Pancreas (tissue), 10 donors: ENCODE data around the gene SPATA16. TPM values are rescaled to one million over a fixed set of nuclear protein-coding genes. Genes with fewer than 3 reads are reported as not detected.

Experiments used
- ATAC-seq, 4 donors: fragments of 200-7000 bp; cut with Tn5 transposase; one replicate each; pipeline versions ENCODE4 v1.8.0 to v1.9.1; 2020; ENCODE audit warnings: mild to moderate bottlenecking in 4 of 4, moderate library complexity in 4 of 4
- DNase-seq, 6 donors: peaks; one replicate each; pipeline ENCODE4 v3.0.0-alpha.2; 2020
- FAIRE-seq: peaks from 2 replicates; lab custom pipeline; 2012; peaks lifted over from hg19 to GRCh38; lab: Jason Lieb, UNC
- H3K27ac ChIP-seq, 4 donors: fragments of 200-600 bp; sonication (generic); 1 replicate in 3 of 4; 2 replicates in 1 of 4; pipeline versions ENCODE4 v1.5.0 to v1.8.0; 2020
- H3K27me3 ChIP-seq, 4 donors: fragments of 200-600 bp; one replicate each; pipeline ENCODE4 v1.8.0; 2021
- H3K36me3 ChIP-seq, 3 donors: fragments of 200-600 bp; sonication (generic) in 1 of 3; one replicate each; pipeline versions ENCODE4 v1.5.0 to v1.8.0; 2020 to 2021
- H3K4me1 ChIP-seq, 3 donors: fragments of 200-600 bp; one replicate each; pipeline ENCODE4 v1.8.0; 2021
- H3K4me3 ChIP-seq, 4 donors: fragments of 200-600 bp; sonication (generic) in 2 of 4; one replicate each; pipeline versions ENCODE4 v1.5.0 to v1.8.0; 2020 to 2021
- H3K9me3 ChIP-seq, 4 donors: fragments of 200-600 bp; one replicate each; pipeline ENCODE4 v1.8.0; 2021
- WGBS, 2 donors: extraction: QIAGEN DNeasy Blood & Tissue Kit; methylation state at CpG; one replicate each; pipeline ENCODE4 v1.1.7; 2013; 5-methylcytosine and 5-hydroxymethylcytosine counted together
- intact Hi-C, 3 donors: fragments of 100-400 bp; cut with DNase I; formaldehyde crosslinking; loops; one replicate each; pipeline versions ENCODE4 v1.11.1 to v1.14.2; 2022
- polyA plus RNA-seq, 2 donors: library from polyadenylated mRNA; stranded (reverse); fragments of 200-250 nt; gene quantifications; one replicate each; pipeline ENCODE4 v1.2.3, GENCODE V29; 2013
- total RNA-seq, 6 donors: library from RNA; stranded (reverse); fragmentation: NEBNext Ultra II Directional in 4 of 6; extraction: Animal tissue kit (Norgen Biotek cat#: 25700) in 4 of 6; gene quantifications; one replicate each; pipeline versions ENCODE4 v1.2.1 to v1.2.4, GENCODE V29; 2021 to 2023
- TF ChIP-seq, protein P1 (sequence below), 4 donors: fragments of 200-600 bp; sonication (generic) in 3 of 4; IDR thresholded peaks; one replicate each; pipeline versions ENCODE4 v1.5.0 to v1.8.0; 2021; ENCODE audit warnings: antibody characterized with exemption in 4 of 4
- donor health status: healthy with polysubstance abuse.
- donor health status: DM: no; HTN: no; CAD: no; lungs with moderate emphysema.
- donor health status: DM: no; HTN: no; CAD: no.
- donor health status: control.
- donor health status: control.
- donor health status: Bipolar disorder and iron deficiency.
- donor health status: DM: yes; HTN: yes; CAD: no.
- donor health status: DM: no; HTN: no; CAD: no.
- donor health status: DM: no; HTN: no; CAD: no.
- donor health status: DM: yes; HTN: yes; CAD: no.

Gene SPATA16
- total and polyA plus RNA-seq, 8 donors, result not detected

DNA sequence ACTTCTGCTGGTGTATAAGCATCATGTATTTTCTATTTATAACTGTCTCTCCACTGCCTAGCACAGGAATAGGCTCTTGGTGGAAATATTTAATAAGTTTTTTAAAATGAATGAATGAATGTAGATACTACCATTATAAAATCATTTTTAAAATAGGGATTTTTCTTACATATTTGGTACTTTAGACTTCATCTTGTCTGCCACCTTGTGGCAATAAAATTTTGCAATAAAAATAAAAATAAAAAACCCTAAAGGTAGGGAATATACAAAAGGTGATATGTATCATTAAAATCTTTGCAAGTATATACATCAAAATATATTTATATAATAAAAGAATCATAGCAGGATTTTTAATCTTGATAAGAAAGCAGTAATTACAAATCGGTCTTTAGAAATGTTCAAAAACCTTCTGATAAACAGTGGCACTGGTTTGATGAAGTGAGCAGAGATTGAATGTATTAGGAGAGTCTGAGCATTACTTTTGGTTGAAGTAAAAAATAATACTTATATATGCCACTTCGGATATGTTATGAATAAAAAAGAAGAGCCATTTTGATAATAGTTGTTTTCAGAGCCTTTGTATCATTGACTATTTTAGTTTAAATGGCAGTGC is 95.2 kb downstream of the SPATA16 start:
- H3K4me1 ChIP-seq, result no peaks in the 10 kb centered on the region

GRCh38 chr3:173044998-173045397 is 96.0 kb downstream of the SPATA16 start:
- ATAC-seq (no peak), FAIRE-seq (no peak), DNase-seq (no peak)
- WGBS, 2 donors, result 55 to 65% methylated on average over 2 of the region's 2 CpGs
- Histone ChIP-seq H3K36me3 (no peaks in the 10 kb centered on the region), H3K27ac (no peak overlapping the region), H3K9me3 (no peaks in the 10 kb centered on the region), H3K27me3 (peaks cover 0 to 4% (median 0%) of the 10 kb centered on the region in 4 donors), H3K4me1 (no peaks in the 10 kb centered on the region), H3K4me3 (no peak overlapping the region)
- TF ChIP-seq, protein P1, sequence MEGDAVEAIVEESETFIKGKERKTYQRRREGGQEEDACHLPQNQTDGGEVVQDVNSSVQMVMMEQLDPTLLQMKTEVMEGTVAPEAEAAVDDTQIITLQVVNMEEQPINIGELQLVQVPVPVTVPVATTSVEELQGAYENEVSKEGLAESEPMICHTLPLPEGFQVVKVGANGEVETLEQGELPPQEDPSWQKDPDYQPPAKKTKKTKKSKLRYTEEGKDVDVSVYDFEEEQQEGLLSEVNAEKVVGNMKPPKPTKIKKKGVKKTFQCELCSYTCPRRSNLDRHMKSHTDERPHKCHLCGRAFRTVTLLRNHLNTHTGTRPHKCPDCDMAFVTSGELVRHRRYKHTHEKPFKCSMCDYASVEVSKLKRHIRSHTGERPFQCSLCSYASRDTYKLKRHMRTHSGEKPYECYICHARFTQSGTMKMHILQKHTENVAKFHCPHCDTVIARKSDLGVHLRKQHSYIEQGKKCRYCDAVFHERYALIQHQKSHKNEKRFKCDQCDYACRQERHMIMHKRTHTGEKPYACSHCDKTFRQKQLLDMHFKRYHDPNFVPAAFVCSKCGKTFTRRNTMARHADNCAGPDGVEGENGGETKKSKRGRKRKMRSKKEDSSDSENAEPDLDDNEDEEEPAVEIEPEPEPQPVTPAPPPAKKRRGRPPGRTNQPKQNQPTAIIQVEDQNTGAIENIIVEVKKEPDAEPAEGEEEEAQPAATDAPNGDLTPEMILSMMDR (IDR thresholded peaks at IDR 0.05), result no peak
- intact Hi-C loops, result loop anchor here in 1 of 3 donors (10.0 kb wide), 1 partner anchor 210 kb away; no protein-coding TSS in a partner anchor

More for the DNA sequence above, 95.2 kb downstream of the SPATA16 start:
- no peak for DNase-seq
- H3K4me3 ChIP-seq, result no peak overlapping the region
- FAIRE-seq, result peak; percentile 74
- H3K9me3 ChIP-seq, result no peaks in the 10 kb centered on the region
- H3K27ac ChIP-seq, result no peak overlapping the region
- H3K36me3 ChIP-seq, result no peaks in the 10 kb centered on the region
- H3K27me3 ChIP-seq, result peaks cover 0 to 4% (median 0%) of the 10 kb centered on the region in 4 donors
- WGBS, 2 donors, result 26 to 33% methylated on average over 2 of the region's 2 CpGs
- TF ChIP-seq, protein P1 (IDR thresholded peaks at IDR 0.05), result peak in 3 of 4 donors; percentile 17 to 24 (median 24)
- intact Hi-C loops, result loop anchor here in 1 of 3 donors (10.0 kb wide), 1 partner anchor 211 kb away; no protein-coding TSS in a partner anchor
- ATAC-seq, result no peak

GRCh38 chr3:173043757-173044156 is 97.3 kb downstream of the SPATA16 start:
- DNase-seq (no peak), FAIRE-seq (no peak), ATAC-seq (no peak)
- 91 to 94% methylated on average over 5 of the region's 5 CpGs for WGBS, 2 donors
- H3K27ac ChIP-seq, result no peak overlapping the region
- H3K27me3 ChIP-seq, result peaks cover 0 to 4% (median 0%) of the 10 kb centered on the region in 4 donors
- no peaks in the 10 kb centered on the region for H3K4me1 ChIP-seq
- H3K9me3 ChIP-seq, result no peaks in the 10 kb centered on the region
- TF ChIP-seq, protein P1 (IDR thresholded peaks at IDR 0.05), result no peak
- no peak overlapping the region for H3K4me3 ChIP-seq
- no peaks in the 10 kb centered on the region for H3K36me3 ChIP-seq
- intact Hi-C loops, result loop anchor here in 1 of 3 donors (10.0 kb wide), 1 partner anchor 209 kb away; no protein-coding TSS in a partner anchor

DNA sequence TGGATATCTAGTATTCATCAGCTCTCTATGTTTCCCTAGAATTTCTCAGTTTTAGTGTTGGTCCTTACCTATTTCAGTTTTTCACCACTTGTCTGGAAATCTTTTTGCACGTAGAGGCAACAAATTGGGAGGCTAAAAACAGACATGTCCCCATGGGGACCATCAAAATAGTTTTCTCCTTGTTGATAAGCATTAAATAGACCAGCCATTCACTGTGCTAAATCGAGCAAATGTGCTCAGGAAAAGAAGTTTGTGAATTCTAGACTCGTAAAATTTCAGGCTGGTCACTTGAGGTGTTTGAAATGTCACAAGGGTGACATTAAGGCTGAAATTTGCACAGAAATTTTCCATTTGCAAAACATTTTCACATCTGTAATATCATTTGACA is 102.6 kb downstream of the SPATA16 start:
- FAIRE-seq, result no peak

More for the DNA sequence above, 102.6 kb downstream of the SPATA16 start:
- WGBS, 2 donors, result 73 to 75% methylated on average over 3 of the region's 3 CpGs
- H3K27me3 ChIP-seq, result no peaks in the 10 kb centered on the region
- TF ChIP-seq, protein P1 (IDR thresholded peaks at IDR 0.05), result no peak
- no peak for ATAC-seq
- H3K36me3 ChIP-seq, result no peaks in the 10 kb centered on the region
- no peak overlapping the region for H3K27ac ChIP-seq
- H3K9me3 ChIP-seq, result no peaks in the 10 kb centered on the region
- H3K4me1 ChIP-seq, result no peaks in the 10 kb centered on the region
- H3K4me3 ChIP-seq, result no peak overlapping the region
- intact Hi-C loops, result no loop called here
- no peak for DNase-seq
